Astrocyte (in vitro differentiated cells and primary cell): ENCODE measurements around the gene CMSS1.

ENCODE experiments used
- EZH2 ChIP-seq: IDR thresholded peaks from 2 replicates; pipeline ENCODE4 v1.6.1; 2012; ENCODE audit warnings: mild to moderate bottlenecking, low read length, inconsistent platforms; ENCODE audit not compliant: insufficient read depth
- TF ChIP-seq, protein P1 (sequence below): IDR thresholded peaks from 2 replicates; pipeline ENCODE4 v1.5.1; 2011; ENCODE audit warnings: low read depth, mild to moderate bottlenecking, inconsistent platforms, low read length, moderate library complexity; ENCODE audit not compliant: insufficient read depth

DNA sequence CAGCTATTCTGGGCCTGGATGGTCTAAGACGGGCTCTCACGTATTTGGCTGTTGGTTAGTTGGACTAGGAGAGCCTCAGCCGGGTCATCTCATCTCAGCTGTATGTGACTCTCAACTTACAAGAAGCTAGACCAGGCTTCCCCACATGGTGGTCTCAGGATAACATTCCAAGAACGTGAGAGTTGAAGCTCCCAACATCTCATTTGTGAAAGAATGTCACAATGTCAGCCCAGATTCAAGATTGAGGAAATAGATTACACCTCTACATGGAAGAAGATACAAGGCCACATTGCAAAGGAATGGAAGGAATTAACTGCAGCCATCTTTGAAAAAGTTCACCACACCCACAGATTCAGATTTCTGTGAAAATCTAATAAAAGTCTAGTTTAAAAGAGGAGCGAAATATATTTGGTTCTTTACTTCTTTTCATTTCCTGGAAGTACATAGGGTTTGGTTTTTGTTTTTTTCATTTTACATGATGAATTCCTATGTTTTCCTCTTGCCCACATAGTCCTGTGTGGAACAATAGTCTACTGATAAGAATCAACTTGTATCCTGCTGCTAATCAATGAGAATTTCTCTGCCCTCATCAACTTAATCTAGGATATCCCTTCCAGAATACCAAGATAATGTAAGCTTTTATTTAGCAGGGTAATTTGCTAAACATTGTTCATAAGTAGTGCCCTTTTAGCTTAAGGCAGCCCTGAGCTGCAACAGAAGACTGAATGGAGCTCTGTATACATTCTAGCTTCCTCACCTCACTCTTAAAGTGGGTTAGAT, 116.5 kb downstream of the CMSS1 start:
- TF ChIP-seq, protein P1, sequence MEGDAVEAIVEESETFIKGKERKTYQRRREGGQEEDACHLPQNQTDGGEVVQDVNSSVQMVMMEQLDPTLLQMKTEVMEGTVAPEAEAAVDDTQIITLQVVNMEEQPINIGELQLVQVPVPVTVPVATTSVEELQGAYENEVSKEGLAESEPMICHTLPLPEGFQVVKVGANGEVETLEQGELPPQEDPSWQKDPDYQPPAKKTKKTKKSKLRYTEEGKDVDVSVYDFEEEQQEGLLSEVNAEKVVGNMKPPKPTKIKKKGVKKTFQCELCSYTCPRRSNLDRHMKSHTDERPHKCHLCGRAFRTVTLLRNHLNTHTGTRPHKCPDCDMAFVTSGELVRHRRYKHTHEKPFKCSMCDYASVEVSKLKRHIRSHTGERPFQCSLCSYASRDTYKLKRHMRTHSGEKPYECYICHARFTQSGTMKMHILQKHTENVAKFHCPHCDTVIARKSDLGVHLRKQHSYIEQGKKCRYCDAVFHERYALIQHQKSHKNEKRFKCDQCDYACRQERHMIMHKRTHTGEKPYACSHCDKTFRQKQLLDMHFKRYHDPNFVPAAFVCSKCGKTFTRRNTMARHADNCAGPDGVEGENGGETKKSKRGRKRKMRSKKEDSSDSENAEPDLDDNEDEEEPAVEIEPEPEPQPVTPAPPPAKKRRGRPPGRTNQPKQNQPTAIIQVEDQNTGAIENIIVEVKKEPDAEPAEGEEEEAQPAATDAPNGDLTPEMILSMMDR = no peak
- TF ChIP-seq EZH2 = no peak
